Measurements from ENCODE around the gene FBXL4.

DNA sequence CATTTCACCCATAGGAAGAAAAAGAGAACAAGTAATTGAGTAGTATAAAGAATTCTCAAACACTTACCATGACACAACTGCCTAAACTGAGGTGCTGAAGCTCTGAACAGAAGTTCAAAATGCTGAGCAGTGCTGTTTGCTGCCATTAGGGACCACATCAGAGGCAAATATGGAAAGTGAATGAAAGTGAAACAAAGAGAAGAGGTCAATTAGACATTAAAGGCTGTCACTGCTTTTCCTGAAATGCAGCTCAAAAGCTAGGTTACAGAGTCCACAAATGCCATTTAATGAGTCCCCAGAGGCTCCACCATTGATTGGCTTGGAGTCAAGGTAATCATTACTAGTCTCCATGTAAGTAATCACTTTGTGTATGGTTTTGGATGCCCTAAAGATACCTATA is 67.3 kb downstream of the FBXL4 start:
- TF ChIP-seq, protein P1, sequence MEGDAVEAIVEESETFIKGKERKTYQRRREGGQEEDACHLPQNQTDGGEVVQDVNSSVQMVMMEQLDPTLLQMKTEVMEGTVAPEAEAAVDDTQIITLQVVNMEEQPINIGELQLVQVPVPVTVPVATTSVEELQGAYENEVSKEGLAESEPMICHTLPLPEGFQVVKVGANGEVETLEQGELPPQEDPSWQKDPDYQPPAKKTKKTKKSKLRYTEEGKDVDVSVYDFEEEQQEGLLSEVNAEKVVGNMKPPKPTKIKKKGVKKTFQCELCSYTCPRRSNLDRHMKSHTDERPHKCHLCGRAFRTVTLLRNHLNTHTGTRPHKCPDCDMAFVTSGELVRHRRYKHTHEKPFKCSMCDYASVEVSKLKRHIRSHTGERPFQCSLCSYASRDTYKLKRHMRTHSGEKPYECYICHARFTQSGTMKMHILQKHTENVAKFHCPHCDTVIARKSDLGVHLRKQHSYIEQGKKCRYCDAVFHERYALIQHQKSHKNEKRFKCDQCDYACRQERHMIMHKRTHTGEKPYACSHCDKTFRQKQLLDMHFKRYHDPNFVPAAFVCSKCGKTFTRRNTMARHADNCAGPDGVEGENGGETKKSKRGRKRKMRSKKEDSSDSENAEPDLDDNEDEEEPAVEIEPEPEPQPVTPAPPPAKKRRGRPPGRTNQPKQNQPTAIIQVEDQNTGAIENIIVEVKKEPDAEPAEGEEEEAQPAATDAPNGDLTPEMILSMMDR (conservative IDR thresholded peaks at IDR 0.05 in 1 of 2, IDR thresholded peaks at IDR 0.05 in 1 of 2; ENCODE audit: extremely low read depth in 1 of 2, insufficient read depth in 1 of 2, low read depth in 1 of 2, low read length in 2 of 2), result no peak
- TF ChIP-seq EZH2 (IDR thresholded peaks at IDR 0.05; ENCODE audit: borderline replicate concordance, low read length), result no peak

Measured in mammary epithelial cell (primary cell).